Measurements from ENCODE around the gene PKP1. TPM values are rescaled to one million over a fixed set of nuclear protein-coding genes. Genes with fewer than 3 reads are reported as not detected.

PKP1 gene
- total and polyA plus RNA-seq, 2 experiments from 2014 or later, result 0.19 to 0.83 TPM

DNA sequence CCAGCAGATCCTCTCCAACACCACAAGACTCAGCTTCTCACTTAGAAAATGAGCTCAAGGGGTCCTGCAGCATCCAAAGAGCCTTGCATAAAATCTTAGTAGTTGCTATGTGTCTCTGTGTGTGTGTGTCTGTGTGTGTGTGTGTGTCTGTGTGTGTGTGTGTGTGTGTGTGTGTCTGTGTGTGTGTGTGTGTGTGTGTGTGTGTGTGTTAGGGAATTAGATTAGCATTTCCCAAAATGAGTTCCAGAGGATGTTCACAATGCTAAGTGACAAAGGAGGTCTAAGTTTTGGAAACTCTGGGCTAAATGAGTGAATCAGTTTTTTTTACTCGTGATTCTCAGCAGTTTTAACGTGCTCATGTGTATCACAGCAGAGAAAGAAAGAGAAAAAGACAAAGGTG lies 63.7 kb downstream of the PKP1 start:
- peak overlapping the region; percentile 70 for H2AFZ ChIP-seq
- Mint-ChIP-seq H3K27ac (peak overlapping the region; percentile 26), H3K27me3 (ENCODE audit: insufficient read depth, low read depth, poor library complexity) (peaks cover 10% of the 10 kb centered on the region), H3K4me3 (peak overlapping the region; percentile 16; the same call in 2 of the 3 replicates), H3K4me1 (peaks cover 37% of the 10 kb centered on the region), H3K9me3 (no peaks in the 10 kb centered on the region; the same call in 2 of the 3 replicates), H3K36me3 (ENCODE audit: low read depth) (no peaks in the 10 kb centered on the region)
- H3K27ac ChIP-seq (ENCODE audit: low read depth), result peak overlapping the region; percentile 85; the same call in 1 of the 2 replicates
- H3K4me2 ChIP-seq, result peak overlapping the region; percentile 73
- peaks cover 19% of the 10 kb centered on the region for H3K4me1 ChIP-seq (ENCODE audit: insufficient read depth)
- DNase-seq (ENCODE audit: low spot score) (no peak), ATAC-seq (no peak)
- H3F3A ChIP-seq (replicated peaks; ENCODE audit: low read depth), result peaks cover 4% of the 10 kb centered on the region; the same call in 1 of the 2 replicates
- H3K4me3 ChIP-seq, result no peak overlapping the region; the same call in 1 of the 2 replicates
- no peaks in the 10 kb centered on the region; the same call in 1 of the 2 replicates for H3K36me3 ChIP-seq (ENCODE audit: insufficient read depth)
- peaks cover 6% of the 10 kb centered on the region; the same call in 1 of the 2 replicates for H3K9me2 ChIP-seq (ENCODE audit: insufficient read depth)
- no peaks in the 10 kb centered on the region for H3K27me3 ChIP-seq (ENCODE audit: insufficient read depth)
- H3K79me2 ChIP-seq (replicated peaks; ENCODE audit: insufficient read depth), result no peaks in the 10 kb centered on the region
- H4K20me1 ChIP-seq (replicated peaks; ENCODE audit: insufficient read depth), result no peaks in the 10 kb centered on the region
- TF ChIP-seq ZNF114 (CRISPR knock-in tag; IDR thresholded peaks at IDR 0.05) (no peak), CREB1 (CRISPR knock-in tag; IDR thresholded peaks at IDR 0.05; ENCODE audit: low read depth) (no peak), EZH2 (IDR thresholded peaks at IDR 0.05; ENCODE audit: low read depth, unreplicated experiment) (no peak), NANOG (IDR thresholded peaks at IDR 0.05; ENCODE audit: borderline replicate concordance) (no peak), STAT1 (IDR thresholded peaks at IDR 0.05; ENCODE audit: unreplicated experiment) (no peak), POLR2AphosphoS5 (IDR thresholded peaks at IDR 0.05; ENCODE audit: low read depth) (no peak), ZNF331 (CRISPR knock-in tag; IDR thresholded peaks at IDR 0.05; ENCODE audit: low read depth) (no peak), REST (IDR thresholded peaks at IDR 0.05; ENCODE audit: unreplicated experiment) (no peak), EZH2phosphoT487 (IDR thresholded peaks at IDR 0.05; ENCODE audit: unreplicated experiment) (no peak), JUNB (IDR thresholded peaks at IDR 0.05; ENCODE audit: unreplicated experiment) (no peak), CTCF (conservative IDR thresholded peaks at IDR 0.05; ENCODE audit: low read depth in 2 of 2) (no peak)
- TF ChIP-seq, protein P1, sequence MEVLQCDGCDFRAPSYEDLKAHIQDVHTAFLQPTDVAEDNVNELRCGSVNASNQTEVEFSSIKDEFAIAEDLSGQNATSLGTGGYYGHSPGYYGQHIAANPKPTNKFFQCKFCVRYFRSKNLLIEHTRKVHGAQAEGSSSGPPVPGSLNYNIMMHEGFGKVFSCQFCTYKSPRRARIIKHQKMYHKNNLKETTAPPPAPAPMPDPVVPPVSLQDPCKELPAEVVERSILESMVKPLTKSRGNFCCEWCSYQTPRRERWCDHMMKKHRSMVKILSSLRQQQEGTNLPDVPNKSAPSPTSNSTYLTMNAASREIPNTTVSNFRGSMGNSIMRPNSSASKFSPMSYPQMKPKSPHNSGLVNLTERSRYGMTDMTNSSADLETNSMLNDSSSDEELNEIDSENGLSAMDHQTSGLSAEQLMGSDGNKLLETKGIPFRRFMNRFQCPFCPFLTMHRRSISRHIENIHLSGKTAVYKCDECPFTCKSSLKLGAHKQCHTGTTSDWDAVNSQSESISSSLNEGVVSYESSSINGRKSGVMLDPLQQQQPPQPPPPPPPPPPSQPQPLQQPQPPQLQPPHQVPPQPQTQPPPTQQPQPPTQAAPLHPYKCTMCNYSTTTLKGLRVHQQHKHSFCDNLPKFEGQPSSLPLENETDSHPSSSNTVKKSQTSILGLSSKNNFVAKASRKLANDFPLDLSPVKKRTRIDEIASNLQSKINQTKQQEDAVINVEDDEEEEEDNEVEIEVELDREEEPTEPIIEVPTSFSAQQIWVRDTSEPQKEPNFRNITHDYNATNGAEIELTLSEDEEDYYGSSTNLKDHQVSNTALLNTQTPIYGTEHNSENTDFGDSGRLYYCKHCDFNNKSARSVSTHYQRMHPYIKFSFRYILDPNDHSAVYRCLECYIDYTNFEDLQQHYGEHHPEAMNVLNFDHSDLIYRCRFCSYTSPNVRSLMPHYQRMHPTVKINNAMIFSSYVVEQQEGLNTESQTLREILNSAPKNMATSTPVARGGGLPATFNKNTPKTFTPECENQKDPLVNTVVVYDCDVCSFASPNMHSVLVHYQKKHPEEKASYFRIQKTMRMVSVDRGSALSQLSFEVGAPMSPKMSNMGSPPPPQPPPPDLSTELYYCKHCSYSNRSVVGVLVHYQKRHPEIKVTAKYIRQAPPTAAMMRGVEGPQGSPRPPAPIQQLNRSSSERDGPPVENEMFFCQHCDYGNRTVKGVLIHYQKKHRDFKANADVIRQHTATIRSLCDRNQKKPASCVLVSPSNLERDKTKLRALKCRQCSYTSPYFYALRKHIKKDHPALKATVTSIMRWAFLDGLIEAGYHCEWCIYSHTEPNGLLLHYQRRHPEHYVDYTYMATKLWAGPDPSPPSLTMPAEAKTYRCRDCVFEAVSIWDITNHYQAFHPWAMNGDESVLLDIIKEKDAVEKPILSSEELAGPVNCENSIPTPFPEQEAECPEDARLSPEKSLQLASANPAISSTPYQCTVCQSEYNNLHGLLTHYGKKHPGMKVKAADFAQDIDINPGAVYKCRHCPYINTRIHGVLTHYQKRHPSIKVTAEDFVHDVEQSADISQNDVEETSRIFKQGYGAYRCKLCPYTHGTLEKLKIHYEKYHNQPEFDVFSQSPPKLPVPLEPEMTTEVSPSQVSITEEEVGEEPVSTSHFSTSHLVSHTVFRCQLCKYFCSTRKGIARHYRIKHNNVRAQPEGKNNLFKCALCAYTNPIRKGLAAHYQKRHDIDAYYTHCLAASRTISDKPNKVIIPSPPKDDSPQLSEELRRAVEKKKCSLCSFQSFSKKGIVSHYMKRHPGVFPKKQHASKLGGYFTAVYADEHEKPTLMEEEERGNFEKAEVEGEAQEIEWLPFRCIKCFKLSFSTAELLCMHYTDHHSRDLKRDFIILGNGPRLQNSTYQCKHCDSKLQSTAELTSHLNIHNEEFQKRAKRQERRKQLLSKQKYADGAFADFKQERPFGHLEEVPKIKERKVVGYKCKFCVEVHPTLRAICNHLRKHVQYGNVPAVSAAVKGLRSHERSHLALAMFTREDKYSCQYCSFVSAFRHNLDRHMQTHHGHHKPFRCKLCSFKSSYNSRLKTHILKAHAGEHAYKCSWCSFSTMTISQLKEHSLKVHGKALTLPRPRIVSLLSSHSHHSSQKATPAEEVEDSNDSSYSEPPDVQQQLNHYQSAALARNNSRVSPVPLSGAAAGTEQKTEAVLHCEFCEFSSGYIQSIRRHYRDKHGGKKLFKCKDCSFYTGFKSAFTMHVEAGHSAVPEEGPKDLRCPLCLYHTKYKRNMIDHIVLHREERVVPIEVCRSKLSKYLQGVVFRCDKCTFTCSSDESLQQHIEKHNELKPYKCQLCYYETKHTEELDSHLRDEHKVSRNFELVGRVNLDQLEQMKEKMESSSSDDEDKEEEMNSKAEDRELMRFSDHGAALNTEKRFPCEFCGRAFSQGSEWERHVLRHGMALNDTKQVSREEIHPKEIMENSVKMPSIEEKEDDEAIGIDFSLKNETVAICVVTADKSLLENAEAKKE (CRISPR knock-in tag; IDR thresholded peaks at IDR 0.05), result no peak
- TF ChIP-seq, protein P2, sequence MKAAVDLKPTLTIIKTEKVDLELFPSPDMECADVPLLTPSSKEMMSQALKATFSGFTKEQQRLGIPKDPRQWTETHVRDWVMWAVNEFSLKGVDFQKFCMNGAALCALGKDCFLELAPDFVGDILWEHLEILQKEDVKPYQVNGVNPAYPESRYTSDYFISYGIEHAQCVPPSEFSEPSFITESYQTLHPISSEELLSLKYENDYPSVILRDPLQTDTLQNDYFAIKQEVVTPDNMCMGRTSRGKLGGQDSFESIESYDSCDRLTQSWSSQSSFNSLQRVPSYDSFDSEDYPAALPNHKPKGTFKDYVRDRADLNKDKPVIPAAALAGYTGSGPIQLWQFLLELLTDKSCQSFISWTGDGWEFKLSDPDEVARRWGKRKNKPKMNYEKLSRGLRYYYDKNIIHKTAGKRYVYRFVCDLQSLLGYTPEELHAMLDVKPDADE (IDR thresholded peaks at IDR 0.05), result no peak
